ENCODE data around the gene SNX22. TPM values are rescaled to one million over a fixed set of nuclear protein-coding genes. Genes with fewer than 3 reads are reported as not detected.

Gene SNX22
- total RNA-seq, 1 experiment from 2014 or later: 0.33 TPM

GRCh38 chr15:64156652-64157331 lies 5.3 kb downstream of the SNX22 start:
- intact Hi-C loops (cut with micrococcal nuclease; ENCODE audit: unreplicated experiment): loop anchor here (10.0 kb wide), 1 partner anchor 402 kb away; no protein-coding TSS in a partner anchor
- H3K27me3 ChIP-seq (ENCODE audit: insufficient read depth, low read depth): no peaks in the 10 kb centered on the region

GRCh38 chr15:64157599-64158125 lies 6.1 kb downstream of the SNX22 start:
- intact Hi-C loops (cut with micrococcal nuclease; ENCODE audit: unreplicated experiment): loop anchor here (10.0 kb wide), 1 partner anchor 403 kb away; no protein-coding TSS in a partner anchor
- BruUV-seq (replicated peaks): no TSS peak

More at GRCh38 chr15:64156652-64157331, 5.3 kb downstream of the SNX22 start:
- H3K9me3 ChIP-seq (ENCODE audit: insufficient read depth, low read depth): no peaks in the 10 kb centered on the region
- H3F3A ChIP-seq (ENCODE audit: insufficient read depth, low read depth): peaks cover 62% of the 10 kb centered on the region
- no peak for TF ChIP-seq EZH2 (IDR thresholded peaks at IDR 0.05; ENCODE audit: low read depth)
- no peak for TF ChIP-seq CTCF (conservative IDR thresholded peaks at IDR 0.05)
- ChIA-PET POLR2A (ENCODE audit: unreplicated experiment) (interaction anchor here (0.6 kb wide), 1 partner anchor 569 kb away, joined by 6 read pairs; no protein-coding TSS in a partner anchor), CTCF (no interaction called here)
- no peaks in the 10 kb centered on the region; the same call in 1 of the 2 replicates for H3K4me1 ChIP-seq (replicated peaks; ENCODE audit: insufficient read depth)
- peaks cover 26% of the 10 kb centered on the region for H3K79me2 ChIP-seq (ENCODE audit: low read depth)
- no peak overlapping the region for H2AFZ ChIP-seq
- no peak for DNase-seq
- peaks cover 44% of the 10 kb centered on the region for H4K20me1 ChIP-seq (ENCODE audit: insufficient read depth)
- H3K4me3 ChIP-seq: no peak overlapping the region
- H3K27ac ChIP-seq: no peak overlapping the region
- no TSS peak for BruUV-seq (replicated peaks)
- H3K36me3 ChIP-seq (ENCODE audit: low read depth): peaks cover 27% of the 10 kb centered on the region
- no peaks in the 10 kb centered on the region for H3K9me2 ChIP-seq (ENCODE audit: insufficient read depth)
- H3K4me2 ChIP-seq: no peak overlapping the region

More at GRCh38 chr15:64157599-64158125, 6.1 kb downstream of the SNX22 start:
- no peak overlapping the region for H3K4me2 ChIP-seq
- H3K4me3 ChIP-seq: no peak overlapping the region
- no peaks in the 10 kb centered on the region; the same call in 1 of the 2 replicates for H3K4me1 ChIP-seq (replicated peaks; ENCODE audit: insufficient read depth)
- peaks cover 62% of the 10 kb centered on the region for H3F3A ChIP-seq (ENCODE audit: insufficient read depth, low read depth)
- H3K36me3 ChIP-seq (ENCODE audit: low read depth): peaks cover 27% of the 10 kb centered on the region
- ChIA-PET POLR2A (ENCODE audit: unreplicated experiment) (no interaction called here), CTCF (no interaction called here)
- peaks cover 44% of the 10 kb centered on the region for H4K20me1 ChIP-seq (ENCODE audit: insufficient read depth)
- no peaks in the 10 kb centered on the region for H3K27me3 ChIP-seq (ENCODE audit: insufficient read depth, low read depth)
- peaks cover 35% of the 10 kb centered on the region for H3K79me2 ChIP-seq (ENCODE audit: low read depth)
- no peak for DNase-seq
- H3K27ac ChIP-seq: no peak overlapping the region
- H3K9me3 ChIP-seq (ENCODE audit: insufficient read depth, low read depth): no peaks in the 10 kb centered on the region
- H2AFZ ChIP-seq: no peak overlapping the region
- TF ChIP-seq EZH2 (IDR thresholded peaks at IDR 0.05; ENCODE audit: low read depth) (no peak), CTCF (conservative IDR thresholded peaks at IDR 0.05) (no peak)
- no peaks in the 10 kb centered on the region for H3K9me2 ChIP-seq (ENCODE audit: insufficient read depth)
